GM18502 (cell line): Measurements from ENCODE around the gene TMEM132D.

Experiments used
- ATAC-seq: cut with Tn5 transposase; IDR thresholded peaks from one replicate; pipeline ENCODE4 v1.9.1; 2021; ENCODE audit warnings: mild to moderate bottlenecking; ENCODE audit not compliant: unreplicated experiment, poor library complexity

TMEM132D gene

DNA sequence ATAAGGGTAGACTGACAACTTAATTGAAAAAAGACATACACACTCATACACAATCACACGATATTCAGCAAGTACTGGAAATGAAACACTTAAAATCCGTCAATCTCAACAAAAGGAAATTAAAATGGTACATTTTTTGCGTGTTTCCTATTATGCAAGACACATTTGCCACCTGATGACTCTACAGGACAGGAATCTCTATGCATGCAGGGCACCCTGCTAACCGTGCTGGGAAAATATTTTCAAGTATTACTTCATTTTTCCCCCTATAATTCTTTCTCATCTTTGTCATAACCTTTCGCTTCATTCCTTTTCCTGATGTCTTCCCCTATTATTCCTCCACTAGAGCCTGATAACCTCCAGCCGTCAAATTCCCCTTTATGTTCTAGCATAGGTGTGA lies 150.2 kb downstream of the TMEM132D start:
- no peak for ATAC-seq

DNA sequence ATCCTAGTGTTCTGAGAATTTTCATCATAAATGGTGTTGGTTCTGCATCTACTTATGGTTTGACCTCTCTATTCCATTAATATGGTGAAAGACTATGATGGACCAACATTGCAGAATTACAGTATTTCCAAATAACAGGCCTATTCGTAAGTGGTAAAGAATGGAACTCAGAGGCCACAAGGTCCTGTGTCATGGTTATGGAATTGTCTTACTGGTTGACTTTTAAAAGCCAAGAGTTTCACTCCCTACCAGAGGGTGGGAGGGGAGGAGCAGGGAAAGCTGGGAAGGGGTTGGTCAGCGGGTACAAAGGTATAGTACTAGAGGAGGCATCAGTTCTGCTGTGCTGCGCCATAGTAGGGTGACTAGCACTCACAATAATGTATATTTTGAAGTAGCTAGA lies 153.4 kb downstream of the TMEM132D start:
- no peak for ATAC-seq

DNA sequence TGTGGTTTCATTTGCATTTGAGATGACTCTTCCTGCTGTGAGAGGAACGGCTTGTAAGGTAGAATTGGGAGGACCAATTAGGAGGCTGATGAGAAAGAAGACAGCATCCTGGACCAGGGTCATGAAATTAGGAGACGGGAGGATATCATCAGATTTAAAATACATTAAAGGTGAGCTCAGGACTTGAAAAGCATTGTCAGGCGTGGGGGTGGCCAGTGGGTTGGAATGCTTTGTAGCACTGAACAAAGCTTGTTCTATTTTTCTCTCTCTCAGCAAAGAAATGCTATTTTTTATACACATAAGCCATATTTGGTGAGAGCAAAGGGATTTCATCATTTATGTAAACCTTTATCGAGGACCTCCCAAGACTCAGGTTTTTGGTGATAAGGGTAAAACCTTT lies 157.5 kb downstream of the TMEM132D start:
- ATAC-seq: no peak

DNA sequence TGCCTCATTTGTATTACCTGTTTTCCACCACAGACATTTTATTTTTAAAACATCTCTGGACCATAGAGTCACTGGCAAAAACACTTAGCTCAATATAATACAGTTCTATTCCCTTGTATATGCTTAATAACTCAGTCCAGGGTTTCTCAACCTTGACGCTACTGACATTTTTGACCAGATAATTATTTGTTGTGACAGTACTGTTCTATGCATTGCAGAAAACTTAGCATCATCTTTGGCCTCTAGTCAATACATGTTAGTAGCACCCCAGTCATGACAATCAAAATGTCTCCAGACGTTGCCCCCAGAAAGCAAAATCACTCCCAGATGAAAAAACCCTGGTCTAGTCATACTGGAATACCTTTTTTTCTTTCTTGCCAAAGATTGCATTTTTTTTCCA lies 174.7 kb downstream of the TMEM132D start:
- ATAC-seq: no peak

DNA sequence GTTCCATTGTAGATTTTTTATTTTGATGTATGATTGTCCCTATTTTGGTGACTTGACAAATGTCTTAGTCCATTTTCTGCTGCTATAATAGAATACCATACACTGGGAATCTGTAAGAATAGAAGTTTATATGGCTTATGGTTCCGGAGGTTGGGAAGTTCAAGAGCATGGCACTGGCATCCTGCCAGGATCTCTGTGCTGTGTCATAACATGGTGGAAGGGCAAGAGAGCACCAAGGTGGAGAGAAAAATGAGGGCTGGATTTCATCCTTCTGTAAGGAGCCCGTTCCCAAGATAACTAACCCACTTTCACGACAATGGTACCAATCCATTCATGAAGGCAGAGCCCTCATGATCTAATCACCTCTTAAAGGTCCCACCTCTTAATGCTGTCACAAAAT lies 176.7 kb downstream of the TMEM132D start:
- no peak for ATAC-seq

DNA sequence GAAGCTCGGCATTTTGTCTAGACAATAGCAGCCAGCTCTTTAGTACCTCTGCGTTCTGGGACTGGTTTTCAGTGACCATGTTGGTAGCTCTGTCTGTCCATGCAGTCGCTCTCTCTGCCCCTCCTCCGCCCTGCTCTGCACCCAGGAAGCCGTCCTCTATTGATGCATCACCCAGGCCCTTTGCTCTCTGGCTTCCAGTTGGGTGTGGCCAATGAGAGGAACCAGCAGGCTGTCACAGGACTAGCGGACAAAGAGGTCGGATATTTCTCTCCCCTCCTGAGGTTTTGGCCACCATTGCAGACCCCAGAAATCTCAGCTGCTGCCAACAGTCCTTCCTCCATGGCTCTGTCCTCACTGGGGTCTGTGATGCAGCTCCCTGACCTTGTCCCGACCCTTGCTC lies 180.6 kb downstream of the TMEM132D start:
- no peak for ATAC-seq

DNA sequence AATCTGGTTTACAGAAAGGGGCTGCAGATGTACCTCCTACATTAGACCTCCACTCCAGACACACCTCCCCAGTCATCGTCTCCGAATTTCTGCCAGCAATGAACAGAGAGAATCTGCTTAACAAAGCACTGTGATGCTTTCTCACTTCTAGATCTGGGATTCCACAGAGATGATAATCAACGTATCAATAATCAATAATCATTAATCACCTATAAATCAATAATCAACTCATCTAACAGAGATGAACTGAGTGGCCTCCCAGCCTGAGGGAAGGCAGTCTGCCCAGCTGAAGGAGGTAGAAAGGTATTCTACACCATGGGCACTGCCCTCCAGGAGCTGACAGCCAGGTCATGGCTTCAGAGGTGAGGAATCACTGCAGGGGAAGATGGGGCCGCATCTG lies 183.2 kb downstream of the TMEM132D start:
- no peak for ATAC-seq

DNA sequence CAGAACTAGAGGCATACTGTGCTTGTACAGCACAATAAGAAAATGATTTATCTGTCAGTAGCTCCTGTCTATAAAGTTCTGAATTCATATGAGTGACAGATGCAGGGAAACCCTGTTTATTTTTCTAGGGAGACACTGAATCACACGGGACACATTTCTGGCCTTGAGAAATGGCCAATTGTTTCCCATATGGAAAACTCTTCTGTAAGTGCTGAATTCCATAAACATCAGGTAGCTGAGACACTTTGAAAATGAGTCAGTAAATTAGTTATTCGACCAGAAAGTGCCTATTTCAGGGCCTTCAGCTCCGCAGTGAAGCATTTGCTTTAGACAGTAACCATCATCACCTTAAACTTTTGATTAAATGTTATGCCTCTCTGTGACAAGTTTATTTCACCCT lies 184.4 kb downstream of the TMEM132D start:
- no peak for ATAC-seq

DNA sequence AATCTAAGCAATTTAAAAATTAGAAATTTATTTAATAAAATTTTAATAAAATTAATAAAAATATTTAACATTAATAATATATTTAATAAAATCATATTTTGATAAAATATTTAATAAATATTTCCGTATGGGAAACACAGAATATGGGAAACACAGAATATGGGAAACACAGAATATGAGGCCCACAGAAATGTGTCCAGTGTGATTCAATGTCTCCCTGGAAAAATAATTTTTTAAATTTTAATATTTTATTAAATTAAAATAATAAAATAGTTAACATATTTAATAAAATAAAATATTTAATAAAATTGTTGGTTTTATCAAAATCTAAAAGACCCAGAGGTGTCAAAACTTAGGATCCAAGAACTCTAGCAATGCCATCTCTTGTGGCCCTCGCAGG lies 186.4 kb downstream of the TMEM132D start:
- ATAC-seq: no peak

DNA sequence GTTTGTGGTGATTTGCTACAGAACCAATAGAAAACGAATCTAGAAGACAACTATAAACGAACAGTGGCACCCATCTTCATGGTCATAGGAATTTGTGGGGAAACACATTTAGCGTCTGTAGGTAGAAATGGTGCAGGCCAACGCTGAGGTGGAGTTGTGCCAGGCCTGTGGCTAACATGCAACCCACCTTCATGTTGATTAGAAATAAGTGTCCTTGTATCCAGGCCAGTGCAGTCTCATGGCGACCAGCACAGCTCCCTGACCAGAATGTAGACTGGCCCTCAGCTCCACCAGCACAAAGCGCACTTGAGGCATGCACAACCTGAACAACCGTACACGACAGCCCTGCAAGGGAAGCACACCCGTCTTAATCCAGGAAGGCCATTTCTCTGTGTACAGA lies 187.0 kb downstream of the TMEM132D start:
- no peak for ATAC-seq

DNA sequence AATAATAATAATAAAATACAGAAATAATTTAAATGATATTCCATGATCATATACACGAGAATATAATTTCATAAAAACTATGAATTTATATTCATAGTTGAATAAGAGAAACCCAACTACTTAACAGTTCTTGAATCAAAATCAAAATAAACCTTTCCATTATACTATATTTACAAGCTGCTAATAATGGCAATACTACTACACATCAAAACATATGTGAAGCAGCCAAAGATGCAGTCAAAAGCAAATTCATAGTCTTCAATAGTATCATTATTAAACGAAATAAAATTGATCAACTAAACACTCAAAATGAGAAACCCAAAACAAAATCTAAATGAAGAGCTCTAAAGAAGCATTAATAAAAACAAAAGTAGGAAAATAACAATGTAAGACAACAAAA lies 197.1 kb downstream of the TMEM132D start:
- ATAC-seq: no peak

DNA sequence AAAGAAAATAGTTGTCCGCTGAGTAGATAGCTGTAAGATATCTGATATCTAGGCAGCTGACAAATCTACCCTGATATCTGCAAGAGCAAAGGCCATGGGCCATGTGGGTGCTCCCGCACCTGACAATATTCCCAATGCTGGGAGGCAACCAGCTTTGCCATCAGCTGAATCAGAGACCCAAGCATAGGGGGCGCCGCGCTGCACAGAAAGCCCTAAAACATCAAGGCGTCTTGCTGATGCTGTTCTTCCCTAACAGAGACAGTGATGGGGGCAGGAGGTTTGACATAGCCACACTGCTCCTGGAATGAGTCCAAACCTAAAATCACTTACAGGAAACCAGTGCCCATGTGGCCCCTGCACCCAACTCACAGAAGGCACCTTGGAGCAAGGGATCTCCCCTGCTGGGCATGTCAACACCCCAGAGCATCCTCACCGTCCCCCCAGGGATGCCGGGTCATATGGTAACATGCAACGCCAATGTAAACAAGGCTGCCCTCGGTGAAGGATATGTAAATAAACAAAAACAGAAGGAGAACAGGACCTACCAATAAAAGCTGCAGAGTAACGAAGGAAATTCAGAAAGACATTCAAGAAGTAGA lies 199.5 kb downstream of the TMEM132D start:
- no peak for ATAC-seq

DNA sequence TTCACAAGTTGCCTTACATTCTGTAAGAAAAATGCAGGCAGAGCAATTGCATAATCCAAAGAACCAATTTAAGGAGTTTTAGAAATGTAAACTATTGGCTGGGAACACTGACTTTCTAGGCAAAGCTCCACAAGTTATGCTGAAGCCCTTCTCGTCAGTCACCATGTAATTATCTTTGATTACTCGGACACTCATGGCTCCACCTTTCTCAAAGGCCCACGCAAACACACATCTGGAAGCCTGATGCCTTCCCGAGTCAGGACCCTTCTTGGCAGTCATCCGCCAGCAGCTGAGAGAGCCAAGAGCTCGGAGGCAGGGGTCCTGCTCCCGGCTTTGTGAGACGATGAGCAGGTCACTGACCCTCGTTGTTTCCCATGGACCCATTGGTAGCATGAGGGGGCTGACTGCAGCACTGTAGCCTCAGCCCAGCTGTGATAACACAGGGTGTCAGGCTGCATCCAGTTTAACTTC lies 202.2 kb downstream of the TMEM132D start:
- ATAC-seq: no peak

DNA sequence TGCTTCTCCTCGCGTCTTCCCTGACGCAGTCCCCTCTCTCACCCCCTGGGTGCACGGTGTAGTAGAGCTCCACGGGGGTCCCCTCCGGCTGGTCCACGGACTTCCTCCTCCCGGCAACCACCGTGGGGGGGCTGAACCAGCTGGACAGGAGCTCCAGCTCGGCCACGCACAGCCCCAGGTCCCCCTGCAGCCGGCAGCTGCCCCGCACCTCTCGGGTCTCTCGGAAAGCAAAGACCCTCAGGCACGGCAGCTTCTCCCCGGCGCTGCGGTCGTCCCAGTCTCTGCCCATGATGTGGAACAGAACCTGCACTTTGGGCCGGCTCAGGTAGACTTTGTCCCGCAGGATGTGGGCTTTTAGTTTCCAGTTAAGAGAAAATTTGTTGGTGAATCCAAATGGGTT lies 203.8 kb downstream of the TMEM132D start:
- no peak for ATAC-seq

DNA sequence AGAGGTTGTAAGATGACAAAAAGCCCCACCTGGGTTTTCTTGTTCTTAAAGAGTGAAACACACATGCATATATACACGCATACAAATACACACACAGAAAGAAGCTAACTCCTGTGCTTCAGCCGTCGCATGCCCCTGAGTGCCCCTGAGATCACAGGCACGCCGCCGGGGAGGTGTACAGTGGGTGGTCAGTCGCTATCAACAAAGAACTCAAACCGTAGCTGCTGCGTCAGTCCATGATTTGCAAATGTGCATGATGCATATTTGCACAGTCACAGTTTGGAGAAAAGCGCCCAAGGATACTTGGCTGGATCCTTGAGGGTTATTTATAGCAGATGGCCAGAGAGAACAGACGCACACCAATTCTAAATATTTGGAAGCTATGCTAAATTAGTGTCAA lies 206.9 kb downstream of the TMEM132D start:
- no peak for ATAC-seq

DNA sequence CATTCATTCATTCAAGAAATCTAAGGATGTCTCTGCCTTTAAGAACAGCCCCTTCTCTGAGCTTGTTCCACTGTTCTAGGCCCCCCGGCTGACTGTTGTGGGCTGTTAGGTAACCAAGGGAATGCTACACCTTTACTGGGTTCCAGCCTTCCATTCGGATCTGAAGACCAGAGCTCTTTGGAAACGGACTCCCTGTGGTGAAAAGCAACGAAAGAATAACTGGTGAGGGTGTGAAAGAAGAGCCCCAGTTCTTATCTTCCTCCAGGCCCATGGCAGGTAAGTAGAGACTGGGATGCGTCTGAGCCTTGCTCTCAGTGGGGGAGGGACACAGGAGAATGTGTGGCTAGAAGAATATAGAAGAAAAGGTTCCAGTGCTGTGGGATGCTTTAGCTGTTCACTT lies 207.4 kb downstream of the TMEM132D start:
- no peak for ATAC-seq

DNA sequence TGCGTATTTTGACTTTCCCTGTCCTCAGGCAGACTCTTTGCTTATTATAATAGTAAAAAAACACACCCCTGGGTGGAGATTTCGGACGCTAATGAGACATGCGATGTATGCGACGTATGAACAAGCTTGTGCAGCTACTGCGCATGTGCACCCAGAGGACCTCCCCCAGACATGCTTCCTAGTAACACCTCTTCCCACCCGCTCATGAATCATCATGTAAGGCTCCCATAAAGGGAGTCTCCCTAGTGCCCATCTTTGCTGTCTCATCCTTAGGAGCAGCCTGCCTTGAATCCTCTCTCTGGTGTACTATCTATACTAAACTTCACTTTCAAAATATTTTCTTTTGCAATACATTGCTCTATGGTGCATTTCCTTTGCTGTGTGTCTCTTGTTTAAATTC lies 210.1 kb downstream of the TMEM132D start:
- no peak for ATAC-seq

DNA sequence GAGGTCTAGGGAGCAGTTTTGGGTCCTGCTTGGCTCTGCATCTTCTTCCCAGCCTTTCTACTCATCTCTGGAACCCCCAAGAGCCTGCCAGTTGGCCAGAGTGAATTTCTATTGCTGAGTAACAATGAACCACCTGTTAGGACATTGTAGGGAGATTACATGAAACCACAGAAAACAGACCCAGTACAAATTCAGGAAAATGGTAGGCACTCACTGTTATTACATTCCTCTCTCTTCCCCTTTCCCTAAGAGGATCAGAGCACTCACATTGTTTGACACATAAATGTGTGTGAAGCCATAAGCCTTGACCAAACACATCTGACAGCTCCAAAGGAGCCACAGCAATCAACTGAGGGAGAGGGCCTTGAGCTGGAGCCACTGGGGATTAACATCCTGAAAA lies 216.1 kb downstream of the TMEM132D start:
- ATAC-seq: no peak

DNA sequence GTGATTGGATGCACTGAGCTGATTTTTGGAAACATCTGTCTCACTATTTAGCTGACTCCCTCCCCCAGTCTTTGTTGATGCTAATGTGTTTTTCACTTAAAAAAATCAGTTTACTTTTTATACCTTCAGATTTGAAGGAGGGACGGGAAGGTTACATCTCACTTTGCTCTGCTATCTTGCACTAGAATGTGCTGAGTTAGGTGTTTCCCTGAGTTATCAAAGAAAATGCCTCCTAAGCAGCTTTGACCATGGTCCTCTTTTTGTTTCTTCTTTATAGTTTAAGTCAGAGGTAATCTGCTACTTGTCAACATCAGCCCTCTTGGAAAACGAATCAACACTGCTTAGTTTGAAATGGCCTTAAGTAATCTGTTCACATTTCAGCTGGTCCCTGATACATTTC lies 222.0 kb downstream of the TMEM132D start:
- ATAC-seq: no peak

DNA sequence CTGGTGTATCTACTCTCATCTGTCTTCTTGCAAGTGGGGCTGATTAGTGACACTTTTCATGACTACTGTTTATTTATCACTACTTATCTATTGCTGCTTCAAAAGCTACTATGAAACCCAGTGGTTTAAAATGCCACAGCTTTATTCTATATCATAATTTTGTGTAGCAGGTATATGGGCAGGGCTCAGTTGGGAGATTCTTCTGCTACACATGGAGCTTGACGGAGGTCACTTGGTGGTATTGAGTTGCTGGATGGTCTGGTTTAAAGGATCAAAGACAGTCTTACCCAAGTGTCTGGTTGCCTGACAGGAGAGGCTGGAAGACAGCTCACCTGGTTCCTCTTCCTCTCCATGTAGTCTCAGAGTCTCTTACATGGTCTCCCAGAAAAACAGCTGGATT lies 222.7 kb downstream of the TMEM132D start:
- no peak for ATAC-seq

DNA sequence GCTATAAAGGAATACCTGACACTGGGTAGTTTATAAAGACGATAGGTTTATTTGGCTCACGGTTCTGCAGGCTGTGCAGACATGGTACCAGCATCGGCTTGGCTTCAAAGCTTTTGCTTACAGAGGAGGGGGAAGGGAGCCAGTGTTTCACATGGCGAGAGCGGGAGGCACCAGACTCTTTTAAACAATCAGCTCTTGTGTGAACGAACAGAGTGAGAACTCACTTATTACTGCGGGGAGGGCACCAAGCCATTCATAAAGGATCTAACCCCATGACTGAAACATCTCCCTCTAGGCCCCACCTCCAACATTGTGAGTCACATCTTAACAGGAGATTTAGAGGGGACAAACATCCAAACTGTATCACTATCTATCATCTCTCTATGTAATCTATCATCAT lies 227.4 kb downstream of the TMEM132D start:
- ATAC-seq: no peak

DNA sequence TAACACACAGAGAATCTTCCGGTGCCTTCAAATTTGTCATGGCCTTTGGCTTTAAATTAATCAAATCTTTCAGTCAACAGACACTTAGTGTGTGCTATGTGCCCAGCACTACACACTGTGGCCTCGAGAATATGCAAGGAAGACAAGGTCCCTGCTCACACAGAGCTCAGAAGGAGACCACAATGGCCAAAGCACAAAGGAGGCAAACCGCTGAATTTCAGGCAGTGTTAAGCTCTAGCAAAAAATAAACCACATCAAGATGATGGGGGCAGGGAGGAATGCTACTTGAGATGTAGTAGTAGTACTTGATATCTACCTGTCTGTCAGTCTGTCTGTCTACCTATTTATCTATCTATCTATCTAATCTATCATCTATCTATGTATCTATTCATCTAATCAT lies 227.9 kb downstream of the TMEM132D start:
- ATAC-seq: no peak

DNA sequence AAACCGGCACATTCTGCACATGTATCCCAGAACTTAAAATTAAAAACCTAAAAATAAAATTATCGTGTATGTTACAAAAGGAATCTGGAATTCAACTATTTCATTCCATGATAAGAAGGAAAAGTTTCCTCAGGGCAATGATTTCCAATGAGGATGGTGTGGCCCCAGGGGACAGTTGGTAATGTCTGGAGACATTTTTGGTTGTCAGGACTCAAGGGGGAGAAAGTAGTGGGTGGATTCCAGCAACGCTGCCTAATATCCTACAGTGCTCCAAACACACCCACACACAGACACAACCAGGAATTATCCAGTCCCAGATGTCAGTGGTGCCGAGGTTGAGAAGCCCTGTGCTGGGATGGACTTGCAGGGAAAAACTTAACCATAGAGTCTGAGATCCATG lies 228.3 kb downstream of the TMEM132D start:
- no peak for ATAC-seq
